ENCODE data around the gene INHBB. TPM values are rescaled to one million over a fixed set of nuclear protein-coding genes. Genes with fewer than 3 reads are reported as not detected.

The INHBB gene
- total RNA-seq, 1 donor from 2014 or later, result 0.50 TPM

DNA sequence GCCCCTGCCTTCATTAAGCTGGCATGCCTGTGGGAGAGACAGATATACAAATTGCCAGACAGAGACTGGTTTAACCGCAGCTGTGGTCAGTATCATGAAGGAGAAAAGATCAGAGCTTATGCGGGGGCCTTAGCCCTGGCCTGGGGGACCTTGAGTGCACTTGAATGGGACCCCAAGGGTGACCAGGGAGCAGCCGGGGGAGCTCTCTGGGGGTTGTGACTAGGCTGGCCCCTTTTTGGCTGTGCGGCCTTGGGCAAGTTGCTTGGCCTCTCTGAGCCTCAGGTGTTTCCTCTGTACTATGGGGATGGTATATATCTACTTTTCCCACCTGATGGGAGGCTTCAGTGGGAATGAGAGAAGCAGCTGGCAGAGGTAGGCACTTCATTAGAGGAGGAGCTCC, 35.7 kb downstream of the INHBB start:
- H3K36me3 ChIP-seq (ENCODE audit: control insufficient read depth, insufficient read depth, low read length), result no peaks in the 10 kb centered on the region
- H3K4me3 ChIP-seq (ENCODE audit: low read depth, low read length), result no peak overlapping the region
- H3K27me3 ChIP-seq (ENCODE audit: control insufficient read depth, insufficient read depth, low read length), result peaks cover 22% of the 10 kb centered on the region
- TF ChIP-seq, protein P1, sequence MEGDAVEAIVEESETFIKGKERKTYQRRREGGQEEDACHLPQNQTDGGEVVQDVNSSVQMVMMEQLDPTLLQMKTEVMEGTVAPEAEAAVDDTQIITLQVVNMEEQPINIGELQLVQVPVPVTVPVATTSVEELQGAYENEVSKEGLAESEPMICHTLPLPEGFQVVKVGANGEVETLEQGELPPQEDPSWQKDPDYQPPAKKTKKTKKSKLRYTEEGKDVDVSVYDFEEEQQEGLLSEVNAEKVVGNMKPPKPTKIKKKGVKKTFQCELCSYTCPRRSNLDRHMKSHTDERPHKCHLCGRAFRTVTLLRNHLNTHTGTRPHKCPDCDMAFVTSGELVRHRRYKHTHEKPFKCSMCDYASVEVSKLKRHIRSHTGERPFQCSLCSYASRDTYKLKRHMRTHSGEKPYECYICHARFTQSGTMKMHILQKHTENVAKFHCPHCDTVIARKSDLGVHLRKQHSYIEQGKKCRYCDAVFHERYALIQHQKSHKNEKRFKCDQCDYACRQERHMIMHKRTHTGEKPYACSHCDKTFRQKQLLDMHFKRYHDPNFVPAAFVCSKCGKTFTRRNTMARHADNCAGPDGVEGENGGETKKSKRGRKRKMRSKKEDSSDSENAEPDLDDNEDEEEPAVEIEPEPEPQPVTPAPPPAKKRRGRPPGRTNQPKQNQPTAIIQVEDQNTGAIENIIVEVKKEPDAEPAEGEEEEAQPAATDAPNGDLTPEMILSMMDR (IDR thresholded peaks at IDR 0.05; ENCODE audit: insufficient read depth, low read length, poor library complexity, severe bottlenecking), result no peak
- no peak for DNase-seq (ENCODE audit: low read depth)

DNA sequence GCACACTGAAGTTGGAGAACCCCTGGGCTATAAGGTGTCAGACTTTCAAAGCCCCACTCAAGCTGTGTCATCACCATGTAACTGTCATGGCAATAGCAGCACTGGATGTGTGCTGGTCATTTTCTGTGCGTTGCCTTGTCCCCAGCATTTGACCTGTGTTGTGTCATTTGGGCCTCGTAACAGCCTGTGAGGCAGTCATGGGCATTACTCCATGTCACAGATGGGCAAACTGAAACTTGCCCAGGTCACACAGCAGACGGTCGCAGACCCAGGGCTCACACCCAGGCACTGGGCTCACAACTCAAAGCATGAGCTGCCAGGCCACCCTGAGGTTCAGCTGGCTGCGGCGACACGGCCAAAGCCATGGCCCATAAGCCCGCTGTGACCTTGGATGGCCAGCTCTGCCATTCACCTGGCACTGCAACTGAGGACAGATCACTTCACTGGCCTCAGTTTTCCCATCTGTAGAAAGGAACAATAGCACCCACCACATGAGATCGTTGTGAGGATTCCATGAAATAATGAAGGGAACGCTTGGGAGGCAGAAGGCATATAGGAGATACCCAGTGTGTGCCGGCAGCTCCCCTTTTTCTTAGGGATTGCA, 36.7 kb downstream of the INHBB start:
- TF ChIP-seq, protein P1 (IDR thresholded peaks at IDR 0.05; ENCODE audit: insufficient read depth, low read length, poor library complexity, severe bottlenecking), result no peak
- DNase-seq (ENCODE audit: low read depth), result no peak
- Histone ChIP-seq H3K27me3 (ENCODE audit: control insufficient read depth, insufficient read depth, low read length) (peaks cover 17% of the 10 kb centered on the region), H3K36me3 (ENCODE audit: control insufficient read depth, insufficient read depth, low read length) (no peaks in the 10 kb centered on the region), H3K4me3 (ENCODE audit: low read depth, low read length) (no peak overlapping the region)

DNA sequence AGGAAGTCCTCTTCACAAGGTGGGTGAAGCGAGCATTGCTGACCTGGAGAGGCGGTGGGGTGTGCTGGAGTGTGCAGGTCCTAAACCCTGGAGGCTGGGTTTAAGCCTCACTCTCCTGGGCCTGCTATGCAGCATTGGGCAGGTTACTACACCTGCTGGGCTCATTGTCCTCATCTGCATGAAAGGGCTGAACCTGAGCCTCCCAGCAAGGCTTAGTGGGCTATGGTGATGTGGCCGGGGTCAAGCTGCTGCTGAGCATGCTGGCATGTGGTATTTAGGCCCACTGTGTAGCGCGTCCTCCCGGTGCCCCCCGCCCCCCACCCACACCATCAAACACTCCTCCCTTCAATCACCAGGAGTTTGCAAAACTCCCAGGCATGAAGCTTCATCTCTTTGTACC, 37.3 kb downstream of the INHBB start:
- no peak for DNase-seq (ENCODE audit: low read depth)
- Histone ChIP-seq H3K36me3 (ENCODE audit: control insufficient read depth, insufficient read depth, low read length) (no peaks in the 10 kb centered on the region), H3K4me3 (ENCODE audit: low read depth, low read length) (no peak overlapping the region), H3K27me3 (ENCODE audit: control insufficient read depth, insufficient read depth, low read length) (peaks cover 17% of the 10 kb centered on the region)
- TF ChIP-seq, protein P1 (IDR thresholded peaks at IDR 0.05; ENCODE audit: insufficient read depth, low read length, poor library complexity, severe bottlenecking), result no peak

DNA sequence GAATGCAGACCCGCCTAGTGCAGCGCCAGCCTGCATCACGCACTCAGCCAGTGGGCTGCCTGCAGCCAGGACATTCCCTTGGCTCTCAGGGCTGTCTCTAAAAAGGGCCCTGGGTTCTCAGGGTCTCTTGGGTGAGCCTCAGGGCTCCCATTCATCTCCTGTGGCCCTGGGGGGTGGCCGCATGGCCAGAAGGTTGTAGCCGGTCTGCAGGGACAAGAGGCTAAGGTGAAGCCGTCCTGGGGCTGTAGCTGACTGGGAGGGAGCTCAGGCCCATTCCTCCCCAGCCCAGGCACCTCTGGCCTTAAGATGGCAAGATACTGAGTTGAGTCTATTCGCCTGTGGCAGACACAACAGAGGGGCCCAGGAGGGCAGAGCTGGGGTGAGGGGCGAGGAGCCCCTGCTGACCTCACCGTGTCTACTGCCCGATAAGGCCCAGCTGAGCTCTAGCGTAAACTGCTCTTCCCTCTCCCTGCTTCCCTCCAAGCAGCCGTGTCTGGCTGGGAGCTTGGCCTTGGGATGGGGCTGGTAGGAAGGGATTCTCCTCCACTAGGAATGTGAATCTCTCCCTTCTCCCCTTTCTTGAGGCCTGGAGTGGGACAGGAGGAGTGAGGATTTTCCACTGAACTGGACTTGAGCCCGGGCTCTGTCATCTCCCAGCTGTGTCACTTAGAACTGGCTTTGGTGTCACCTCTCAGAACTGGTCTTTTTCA, 37.9 kb downstream of the INHBB start:
- H3K36me3 ChIP-seq (ENCODE audit: control insufficient read depth, insufficient read depth, low read length), result no peaks in the 10 kb centered on the region
- no peak overlapping the region for H3K4me3 ChIP-seq (ENCODE audit: low read depth, low read length)
- peaks cover 14% of the 10 kb centered on the region for H3K27me3 ChIP-seq (ENCODE audit: control insufficient read depth, insufficient read depth, low read length)
- TF ChIP-seq, protein P1 (IDR thresholded peaks at IDR 0.05; ENCODE audit: insufficient read depth, low read length, poor library complexity, severe bottlenecking), result no peak
- no peak for DNase-seq (ENCODE audit: low read depth)

DNA sequence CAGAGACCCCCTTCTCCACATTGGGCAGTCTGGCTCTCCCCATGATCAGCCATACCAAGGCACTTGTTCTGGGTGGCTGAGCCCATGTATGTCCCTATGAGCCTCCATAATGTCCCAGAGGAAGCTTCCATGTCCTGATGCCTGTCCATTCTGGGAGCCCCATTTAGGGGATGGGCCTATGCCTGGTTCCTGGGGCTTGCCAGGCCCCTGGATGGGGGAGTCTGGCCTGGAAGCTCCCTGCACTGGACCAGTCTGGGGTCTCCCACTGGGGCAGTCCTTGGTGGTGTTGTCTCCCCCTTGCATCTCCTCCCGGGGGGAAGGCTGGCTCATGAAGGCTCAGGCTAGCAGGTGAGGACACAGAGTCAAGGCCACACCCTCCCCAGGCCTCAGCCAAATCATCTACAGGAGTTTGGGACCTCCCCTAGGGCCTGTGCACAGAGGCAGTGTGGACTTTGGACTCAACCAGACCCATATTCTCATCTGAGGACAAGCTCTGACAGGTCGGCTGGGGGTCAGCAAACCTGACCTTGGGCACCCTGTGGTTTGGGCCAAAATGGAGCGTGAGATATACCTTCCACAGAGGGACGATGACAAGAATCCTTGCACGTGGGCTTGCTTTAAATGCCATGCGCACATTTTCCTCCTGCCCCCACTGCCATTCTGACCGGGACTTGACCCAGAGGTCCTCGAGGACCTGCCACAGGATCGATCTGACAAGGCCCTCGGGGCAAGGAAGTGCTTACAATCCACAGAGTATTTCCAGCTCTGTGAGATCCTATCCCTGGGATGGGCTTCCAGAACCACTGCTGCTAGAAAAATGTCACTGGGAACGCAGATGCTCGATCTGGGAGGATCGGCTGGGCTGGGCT, 38.8 kb downstream of the INHBB start:
- TF ChIP-seq, protein P1 (IDR thresholded peaks at IDR 0.05; ENCODE audit: insufficient read depth, low read length, poor library complexity, severe bottlenecking), result no peak
- Histone ChIP-seq H3K4me3 (ENCODE audit: low read depth, low read length) (no peak overlapping the region), H3K36me3 (ENCODE audit: control insufficient read depth, insufficient read depth, low read length) (no peaks in the 10 kb centered on the region), H3K27me3 (ENCODE audit: control insufficient read depth, insufficient read depth, low read length) (peaks cover 19% of the 10 kb centered on the region)
- no peak for DNase-seq (ENCODE audit: low read depth)

All from kidney epithelial cell (primary cell).